Measurements from ENCODE around the gene SP1.
"Not testable (repeated sequence)": the region's sequence is repeated elsewhere in the genome, so short reads cannot be mapped to it uniquely, and the experiment has no call there.

GRCh38 chr12:53422247-53422646, 42.3 kb downstream of the SP1 start:
- TF ChIP-seq, protein P1, sequence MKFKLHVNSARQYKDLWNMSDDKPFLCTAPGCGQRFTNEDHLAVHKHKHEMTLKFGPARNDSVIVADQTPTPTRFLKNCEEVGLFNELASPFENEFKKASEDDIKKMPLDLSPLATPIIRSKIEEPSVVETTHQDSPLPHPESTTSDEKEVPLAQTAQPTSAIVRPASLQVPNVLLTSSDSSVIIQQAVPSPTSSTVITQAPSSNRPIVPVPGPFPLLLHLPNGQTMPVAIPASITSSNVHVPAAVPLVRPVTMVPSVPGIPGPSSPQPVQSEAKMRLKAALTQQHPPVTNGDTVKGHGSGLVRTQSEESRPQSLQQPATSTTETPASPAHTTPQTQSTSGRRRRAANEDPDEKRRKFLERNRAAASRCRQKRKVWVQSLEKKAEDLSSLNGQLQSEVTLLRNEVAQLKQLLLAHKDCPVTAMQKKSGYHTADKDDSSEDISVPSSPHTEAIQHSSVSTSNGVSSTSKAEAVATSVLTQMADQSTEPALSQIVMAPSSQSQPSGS (CRISPR knock-in tag; IDR thresholded peaks at IDR 0.05; ENCODE audit: borderline replicate concordance, low read depth): not testable (repeated sequence)
- TF ChIP-seq, protein P2, sequence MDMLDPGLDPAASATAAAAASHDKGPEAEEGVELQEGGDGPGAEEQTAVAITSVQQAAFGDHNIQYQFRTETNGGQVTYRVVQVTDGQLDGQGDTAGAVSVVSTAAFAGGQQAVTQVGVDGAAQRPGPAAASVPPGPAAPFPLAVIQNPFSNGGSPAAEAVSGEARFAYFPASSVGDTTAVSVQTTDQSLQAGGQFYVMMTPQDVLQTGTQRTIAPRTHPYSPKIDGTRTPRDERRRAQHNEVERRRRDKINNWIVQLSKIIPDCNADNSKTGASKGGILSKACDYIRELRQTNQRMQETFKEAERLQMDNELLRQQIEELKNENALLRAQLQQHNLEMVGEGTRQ (CRISPR knock-in tag; IDR thresholded peaks at IDR 0.05): not testable (repeated sequence)
- TF ChIP-seq NR3C1 (CRISPR knock-in tag; conservative IDR thresholded peaks at IDR 0.05; ENCODE audit: low read depth); ETV6 (CRISPR knock-in tag; IDR thresholded peaks at IDR 0.05); FOXP1 (CRISPR knock-in tag; IDR thresholded peaks at IDR 0.05; ENCODE audit: borderline replicate concordance): not testable (repeated sequence)
- TF ChIP-seq, protein P3, sequence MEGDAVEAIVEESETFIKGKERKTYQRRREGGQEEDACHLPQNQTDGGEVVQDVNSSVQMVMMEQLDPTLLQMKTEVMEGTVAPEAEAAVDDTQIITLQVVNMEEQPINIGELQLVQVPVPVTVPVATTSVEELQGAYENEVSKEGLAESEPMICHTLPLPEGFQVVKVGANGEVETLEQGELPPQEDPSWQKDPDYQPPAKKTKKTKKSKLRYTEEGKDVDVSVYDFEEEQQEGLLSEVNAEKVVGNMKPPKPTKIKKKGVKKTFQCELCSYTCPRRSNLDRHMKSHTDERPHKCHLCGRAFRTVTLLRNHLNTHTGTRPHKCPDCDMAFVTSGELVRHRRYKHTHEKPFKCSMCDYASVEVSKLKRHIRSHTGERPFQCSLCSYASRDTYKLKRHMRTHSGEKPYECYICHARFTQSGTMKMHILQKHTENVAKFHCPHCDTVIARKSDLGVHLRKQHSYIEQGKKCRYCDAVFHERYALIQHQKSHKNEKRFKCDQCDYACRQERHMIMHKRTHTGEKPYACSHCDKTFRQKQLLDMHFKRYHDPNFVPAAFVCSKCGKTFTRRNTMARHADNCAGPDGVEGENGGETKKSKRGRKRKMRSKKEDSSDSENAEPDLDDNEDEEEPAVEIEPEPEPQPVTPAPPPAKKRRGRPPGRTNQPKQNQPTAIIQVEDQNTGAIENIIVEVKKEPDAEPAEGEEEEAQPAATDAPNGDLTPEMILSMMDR (IDR thresholded peaks at IDR 0.05): not testable (repeated sequence)
- TF ChIP-seq, protein P4, sequence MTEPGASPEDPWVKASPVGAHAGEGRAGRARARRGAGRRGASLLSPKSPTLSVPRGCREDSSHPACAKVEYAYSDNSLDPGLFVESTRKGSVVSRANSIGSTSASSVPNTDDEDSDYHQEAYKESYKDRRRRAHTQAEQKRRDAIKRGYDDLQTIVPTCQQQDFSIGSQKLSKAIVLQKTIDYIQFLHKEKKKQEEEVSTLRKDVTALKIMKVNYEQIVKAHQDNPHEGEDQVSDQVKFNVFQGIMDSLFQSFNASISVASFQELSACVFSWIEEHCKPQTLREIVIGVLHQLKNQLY (CRISPR knock-in tag; IDR thresholded peaks at IDR 0.05): not testable (repeated sequence)
- TF ChIP-seq, protein P5, sequence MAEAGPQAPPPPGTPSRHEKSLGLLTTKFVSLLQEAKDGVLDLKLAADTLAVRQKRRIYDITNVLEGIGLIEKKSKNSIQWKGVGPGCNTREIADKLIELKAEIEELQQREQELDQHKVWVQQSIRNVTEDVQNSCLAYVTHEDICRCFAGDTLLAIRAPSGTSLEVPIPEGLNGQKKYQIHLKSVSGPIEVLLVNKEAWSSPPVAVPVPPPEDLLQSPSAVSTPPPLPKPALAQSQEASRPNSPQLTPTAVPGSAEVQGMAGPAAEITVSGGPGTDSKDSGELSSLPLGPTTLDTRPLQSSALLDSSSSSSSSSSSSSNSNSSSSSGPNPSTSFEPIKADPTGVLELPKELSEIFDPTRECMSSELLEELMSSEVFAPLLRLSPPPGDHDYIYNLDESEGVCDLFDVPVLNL (CRISPR knock-in tag; IDR thresholded peaks at IDR 0.05; ENCODE audit: borderline replicate concordance, low read depth): not testable (repeated sequence)
